HCT116 (cell line): Measurements from ENCODE around the gene KRT74. TPM values are rescaled to one million over a fixed set of nuclear protein-coding genes. Genes with fewer than 3 reads are reported as not detected.

Experiments
- ATAC-seq: fragments of 200-7000 bp; cut with Tn5 transposase; 2 replicates; pipeline ENCODE4 v1.9.1; 2020; ENCODE audit warnings: mild to moderate bottlenecking, moderate library complexity
- BruUV-seq: library from RNA; stranded (reverse); fragments of 400-500 nt; replicated peaks from 2 replicates; lab custom pipeline; 2021; lab: Mats Ljungman, UMichigan
- CTCF ChIA-PET: fragments of 300-600 bp; sonication (Branson Sonifier 250); formaldehyde crosslinking; loops from one replicate; lab custom pipeline; 2021; ENCODE audit warnings: antibody characterized with exemption; lab: Charles Lee
- POLR2A ChIA-PET: fragments of 300-600, 350-600 bp; sonication (Branson Sonifier 250); formaldehyde crosslinking; loops from one replicate; lab custom pipeline; 2021; ENCODE audit warnings: antibody characterized with exemption; lab: Charles Lee
- RAD21 ChIA-PET, 2 experiments: fragments of 300-600 bp; sonication (Branson Sonifier 250); formaldehyde crosslinking; loops; one replicate each; lab custom pipeline; 2023; ENCODE audit warnings: low total read pairs in 2 of 2; ENCODE audit not compliant: uncharacterized antibody in 2 of 2, unreplicated experiment in 2 of 2, low non-redundant PET in 1 of 2; lab: Charles Lee
- DNase-seq: peaks from one replicate; pipeline ENCODE4 v3.0.0-alpha.2; 2010; ENCODE audit warnings: low read depth, low spot score
- H2AFZ ChIP-seq: fragments of 200-600 bp; shearing (Covaris generic), sonication (generic); 2 replicates; pipeline ENCODE4 v1.6.1; 2017; ENCODE audit warnings: low read depth, mixed run types, mixed read lengths, antibody characterized with exemption, low read length; ENCODE audit not compliant: poor library complexity, severe bottlenecking
- H3K27ac ChIP-seq: 2 replicates; pipeline ENCODE4 v1.5.1; 2012; ENCODE audit warnings: low read depth, low read length
- H3K27me3 ChIP-seq: fragments of 200-600 bp; sonication (generic); 2 replicates; pipeline ENCODE4 v1.6.1; 2016; ENCODE audit warnings: mixed run types, low read length, mixed read lengths; ENCODE audit not compliant: insufficient read depth
- H3K36me3 ChIP-seq, 2 experiments: fragments of 200-500 bp in 1 of 2; fragments of 200-600 bp in 1 of 2; sonication (Bioruptor generic) in 1 of 2; sonication (generic) in 1 of 2; 2 replicates each; pipeline versions ENCODE4 v1.5.1 to v1.6.1; 2014 to 2016; ENCODE audit warnings: low read length in 2 of 2, inconsistent platforms in 1 of 2, mixed read lengths in 1 of 2, mixed run types in 1 of 2; ENCODE audit not compliant: insufficient read depth in 2 of 2, control insufficient read depth in 1 of 2
- H3K4me1 ChIP-seq, 2 experiments: fragments of 200-600 bp in 1 of 2; sonication (generic) in 1 of 2; 2 replicates each; pipeline versions ENCODE4 v1.5.1 to v1.6.1; 2012 to 2017; ENCODE audit warnings: low read length in 2 of 2, inconsistent platforms in 1 of 2, mild to moderate bottlenecking in 1 of 2, mixed read lengths in 1 of 2, mixed run types in 1 of 2, moderate library complexity in 1 of 2; ENCODE audit not compliant: insufficient read depth in 2 of 2, control insufficient read depth in 1 of 2
- H3K4me2 ChIP-seq: fragments of 200-600 bp; sonication (generic); 2 replicates; pipeline ENCODE4 v1.6.1; 2017; ENCODE audit warnings: mixed run types, low read length, mixed read lengths
- H3K4me3 ChIP-seq, 2 experiments: fragments of 200-600 bp in 1 of 2; sonication (generic) in 1 of 2; replicated peaks in 1 of 2; 2 replicates each; pipeline ENCODE4 v1.5.1; 2011 to 2016; ENCODE audit warnings: low read length in 2 of 2, control low read depth in 1 of 2, low read depth in 1 of 2, mild to moderate bottlenecking in 1 of 2, mixed read lengths in 1 of 2, mixed run types in 1 of 2
- H3K79me2 ChIP-seq: fragments of 200-600 bp; sonication (generic); 2 replicates; pipeline ENCODE4 v1.6.1; 2017; ENCODE audit warnings: mild to moderate bottlenecking, mixed run types, low read length, moderate library complexity, mixed read lengths; ENCODE audit not compliant: insufficient read depth
- H3K9ac ChIP-seq: fragments of 200-600 bp; sonication (generic); 2 replicates; pipeline ENCODE4 v1.6.1; 2016; ENCODE audit warnings: low read length, mixed read lengths
- H3K9me2 ChIP-seq: fragments of 200-600 bp; sonication (generic), shearing (Covaris generic); 2 replicates; pipeline ENCODE4 v1.6.1; 2017; ENCODE audit warnings: mixed run types, mild to moderate bottlenecking, moderate library complexity; ENCODE audit not compliant: insufficient read depth
- H3K9me3 ChIP-seq, 2 experiments: fragments of 200-500 bp in 1 of 2; fragments of 200-600 bp in 1 of 2; sonication (Bioruptor generic) in 1 of 2; sonication (generic) in 1 of 2; 2 replicates each; pipeline ENCODE4 v1.6.1; 2014 to 2017; ENCODE audit warnings: low read length in 2 of 2, mixed read lengths in 2 of 2, inconsistent platforms in 1 of 2, low read depth in 1 of 2, mild to moderate bottlenecking in 1 of 2, mixed run types in 1 of 2, moderate library complexity in 1 of 2; ENCODE audit not compliant: control insufficient read depth in 1 of 2, insufficient read depth in 1 of 2
- H4K20me1 ChIP-seq: fragments of 200-600 bp; sonication (generic), shearing (Covaris generic); 2 replicates; pipeline ENCODE4 v1.6.1; 2017; ENCODE audit warnings: mixed run types, mild to moderate bottlenecking, moderate library complexity; ENCODE audit not compliant: insufficient read depth
- CEBPB ChIP-seq: IDR thresholded peaks from 2 replicates; pipeline ENCODE4 v1.6.1; 2012; ENCODE audit warnings: low read depth
- EGR1 ChIP-seq: IDR thresholded peaks from 2 replicates; pipeline ENCODE4 v1.6.1; 2012; ENCODE audit warnings: low read depth
- ELF1 ChIP-seq: IDR thresholded peaks from 2 replicates; pipeline ENCODE4 v1.6.1; 2012; ENCODE audit warnings: low read depth, borderline replicate concordance
- EZH2phosphoT487 ChIP-seq: fragments of 200-600 bp; IDR thresholded peaks from 2 replicates; pipeline ENCODE4 v1.6.1; 2018; ENCODE audit warnings: antibody characterized with exemption, borderline replicate concordance
- FOSL1 ChIP-seq: IDR thresholded peaks from 2 replicates; pipeline ENCODE4 v1.6.1; 2012; ENCODE audit warnings: low read depth
- JUND ChIP-seq: IDR thresholded peaks from 2 replicates; pipeline ENCODE4 v1.6.1; 2012
- POLR2A ChIP-seq: IDR thresholded peaks from 2 replicates; pipeline ENCODE4 v1.7.0; 2011; ENCODE audit warnings: borderline replicate concordance; ENCODE audit not compliant: insufficient read depth, insufficient read length; ENCODE audit errors: extremely low read depth
- POLR2AphosphoS5 ChIP-seq: IDR thresholded peaks from 2 replicates; pipeline ENCODE4 v1.6.1; 2011; ENCODE audit warnings: mild to moderate bottlenecking, low read depth, low read length, moderate library complexity
- SIN3A ChIP-seq: IDR thresholded peaks from 2 replicates; pipeline ENCODE4 v1.6.1; 2012; ENCODE audit warnings: low read depth
- SP1 ChIP-seq: IDR thresholded peaks from 2 replicates; pipeline ENCODE4 v1.6.1; 2012; ENCODE audit warnings: low read depth
- SRF ChIP-seq: IDR thresholded peaks from 2 replicates; pipeline ENCODE4 v1.6.1; 2012; ENCODE audit warnings: low read depth
- TCF7L2 ChIP-seq: IDR thresholded peaks from 2 replicates; pipeline ENCODE4 v1.7.0; 2011; ENCODE audit warnings: borderline replicate concordance, inconsistent platforms; ENCODE audit not compliant: insufficient read depth, insufficient read length; ENCODE audit errors: extremely low read depth
- YY1 ChIP-seq: IDR thresholded peaks from 2 replicates; pipeline ENCODE4 v1.6.1; 2011; ENCODE audit warnings: low read length, low read depth, moderate library complexity, mild to moderate bottlenecking; ENCODE audit not compliant: insufficient replicate concordance; ENCODE audit errors: extremely low read depth
- ZNF274 ChIP-seq: fragments of 200-500 bp; sonication (Bioruptor generic); IDR thresholded peaks from 2 replicates; pipeline ENCODE4 v1.6.1; 2014; ENCODE audit warnings: mild to moderate bottlenecking, low read depth, low read length, inconsistent platforms
- intact Hi-C: fragments of 100-400 bp; cut with micrococcal nuclease; formaldehyde crosslinking; loops from 2 replicates; pipeline ENCODE4 v1.10.0; 2022
- total RNA-seq: library from RNA; stranded (reverse); gene quantifications from one replicate; pipeline ENCODE4 v1.2.1, GENCODE V29; 2021; ENCODE audit not compliant: unreplicated experiment
- TF ChIP-seq, protein P1 (sequence below), 3 experiments: fragments of 200-600 bp in 1 of 3; sonication (generic) in 1 of 3; IDR thresholded peaks in 2 of 3; conservative IDR thresholded peaks in 1 of 3; 2 replicates each; pipeline ENCODE4 v1.5.1; 2012 to 2017; ENCODE audit warnings: low read depth in 2 of 3, low read length in 2 of 3, antibody characterized with exemption in 1 of 3, borderline replicate concordance in 1 of 3, control low read depth in 1 of 3, mild to moderate bottlenecking in 1 of 3, mixed read lengths in 1 of 3, mixed run types in 1 of 3, moderate library complexity in 1 of 3; ENCODE audit not compliant: insufficient read depth in 1 of 3
- TF ChIP-seq, protein P2 (sequence below): IDR thresholded peaks from 2 replicates; pipeline ENCODE4 v1.6.1; 2012; ENCODE audit warnings: low read depth
- TF ChIP-seq, protein P3 (sequence below): IDR thresholded peaks from 2 replicates; pipeline ENCODE4 v1.6.1; 2012

KRT74 gene
- total RNA-seq, 1 experiment from 2014 or later: not detected

DNA sequence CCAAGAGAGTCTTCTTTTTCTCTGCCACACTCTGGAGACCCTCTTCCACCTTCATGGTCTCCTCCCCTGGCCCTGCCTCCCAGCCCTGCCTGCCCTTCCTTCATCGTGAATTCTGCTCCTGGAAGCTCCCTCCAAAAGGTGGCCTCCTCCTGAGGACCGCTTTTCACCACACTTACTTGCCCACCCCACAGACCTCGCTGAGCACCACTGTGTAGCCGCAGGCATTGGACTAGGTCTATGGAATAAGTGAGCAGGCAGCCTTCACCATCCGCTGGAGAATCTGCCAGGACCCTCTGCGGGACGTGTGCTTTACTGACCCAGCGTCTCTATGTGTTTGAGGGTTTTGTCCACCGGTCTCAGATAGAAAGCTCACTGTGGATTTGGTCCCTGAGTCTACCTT is 43.8 kb downstream of the KRT74 start:
- Histone ChIP-seq H3K27me3 (no peaks in the 10 kb centered on the region), H3K27ac (no peak overlapping the region), H3K4me3 (no peak overlapping the region), H3K9ac (no peak overlapping the region), H3K9me3 (no peaks in the 10 kb centered on the region), H3K4me2 (no peak overlapping the region), H3K36me3 (no peaks in the 10 kb centered on the region), H3K79me2 (no peaks in the 10 kb centered on the region), H2AFZ (no peak overlapping the region), H3K4me1 (peaks cover 0 to 12% of the 10 kb centered on the region in 2 experiments; a peak in 2 of 4 replicates), H4K20me1 (no peaks in the 10 kb centered on the region), H3K9me2 (no peaks in the 10 kb centered on the region)
- ChIA-PET RAD21 (no interaction called here), POLR2A (no interaction called here)
- no peak for DNase-seq
- intact Hi-C loops: no loop called here
- no peak for TF ChIP-seq ZNF274
- no peak for TF ChIP-seq ELF1
- TF ChIP-seq, protein P1, sequence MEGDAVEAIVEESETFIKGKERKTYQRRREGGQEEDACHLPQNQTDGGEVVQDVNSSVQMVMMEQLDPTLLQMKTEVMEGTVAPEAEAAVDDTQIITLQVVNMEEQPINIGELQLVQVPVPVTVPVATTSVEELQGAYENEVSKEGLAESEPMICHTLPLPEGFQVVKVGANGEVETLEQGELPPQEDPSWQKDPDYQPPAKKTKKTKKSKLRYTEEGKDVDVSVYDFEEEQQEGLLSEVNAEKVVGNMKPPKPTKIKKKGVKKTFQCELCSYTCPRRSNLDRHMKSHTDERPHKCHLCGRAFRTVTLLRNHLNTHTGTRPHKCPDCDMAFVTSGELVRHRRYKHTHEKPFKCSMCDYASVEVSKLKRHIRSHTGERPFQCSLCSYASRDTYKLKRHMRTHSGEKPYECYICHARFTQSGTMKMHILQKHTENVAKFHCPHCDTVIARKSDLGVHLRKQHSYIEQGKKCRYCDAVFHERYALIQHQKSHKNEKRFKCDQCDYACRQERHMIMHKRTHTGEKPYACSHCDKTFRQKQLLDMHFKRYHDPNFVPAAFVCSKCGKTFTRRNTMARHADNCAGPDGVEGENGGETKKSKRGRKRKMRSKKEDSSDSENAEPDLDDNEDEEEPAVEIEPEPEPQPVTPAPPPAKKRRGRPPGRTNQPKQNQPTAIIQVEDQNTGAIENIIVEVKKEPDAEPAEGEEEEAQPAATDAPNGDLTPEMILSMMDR (IDR thresholded peaks at IDR 0.05 in 2 of 3, conservative IDR thresholded peaks at IDR 0.05 in 1 of 3; ENCODE audit: borderline replicate concordance in 1 of 3, insufficient read depth in 1 of 3, low read depth in 2 of 3, low read length in 2 of 3): no peak
- TF ChIP-seq POLR2AphosphoS5: no peak
- TF ChIP-seq SRF: no peak
- no peak for TF ChIP-seq TCF7L2
- no peak for TF ChIP-seq JUND
- no peak for TF ChIP-seq FOSL1
- TF ChIP-seq POLR2A: no peak
- no peak for TF ChIP-seq SP1
- TF ChIP-seq, protein P2, sequence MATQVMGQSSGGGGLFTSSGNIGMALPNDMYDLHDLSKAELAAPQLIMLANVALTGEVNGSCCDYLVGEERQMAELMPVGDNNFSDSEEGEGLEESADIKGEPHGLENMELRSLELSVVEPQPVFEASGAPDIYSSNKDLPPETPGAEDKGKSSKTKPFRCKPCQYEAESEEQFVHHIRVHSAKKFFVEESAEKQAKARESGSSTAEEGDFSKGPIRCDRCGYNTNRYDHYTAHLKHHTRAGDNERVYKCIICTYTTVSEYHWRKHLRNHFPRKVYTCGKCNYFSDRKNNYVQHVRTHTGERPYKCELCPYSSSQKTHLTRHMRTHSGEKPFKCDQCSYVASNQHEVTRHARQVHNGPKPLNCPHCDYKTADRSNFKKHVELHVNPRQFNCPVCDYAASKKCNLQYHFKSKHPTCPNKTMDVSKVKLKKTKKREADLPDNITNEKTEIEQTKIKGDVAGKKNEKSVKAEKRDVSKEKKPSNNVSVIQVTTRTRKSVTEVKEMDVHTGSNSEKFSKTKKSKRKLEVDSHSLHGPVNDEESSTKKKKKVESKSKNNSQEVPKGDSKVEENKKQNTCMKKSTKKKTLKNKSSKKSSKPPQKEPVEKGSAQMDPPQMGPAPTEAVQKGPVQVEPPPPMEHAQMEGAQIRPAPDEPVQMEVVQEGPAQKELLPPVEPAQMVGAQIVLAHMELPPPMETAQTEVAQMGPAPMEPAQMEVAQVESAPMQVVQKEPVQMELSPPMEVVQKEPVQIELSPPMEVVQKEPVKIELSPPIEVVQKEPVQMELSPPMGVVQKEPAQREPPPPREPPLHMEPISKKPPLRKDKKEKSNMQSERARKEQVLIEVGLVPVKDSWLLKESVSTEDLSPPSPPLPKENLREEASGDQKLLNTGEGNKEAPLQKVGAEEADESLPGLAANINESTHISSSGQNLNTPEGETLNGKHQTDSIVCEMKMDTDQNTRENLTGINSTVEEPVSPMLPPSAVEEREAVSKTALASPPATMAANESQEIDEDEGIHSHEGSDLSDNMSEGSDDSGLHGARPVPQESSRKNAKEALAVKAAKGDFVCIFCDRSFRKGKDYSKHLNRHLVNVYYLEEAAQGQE: no peak
- TF ChIP-seq, protein P3, sequence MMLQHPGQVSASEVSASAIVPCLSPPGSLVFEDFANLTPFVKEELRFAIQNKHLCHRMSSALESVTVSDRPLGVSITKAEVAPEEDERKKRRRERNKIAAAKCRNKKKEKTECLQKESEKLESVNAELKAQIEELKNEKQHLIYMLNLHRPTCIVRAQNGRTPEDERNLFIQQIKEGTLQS: no peak
- TF ChIP-seq CEBPB: no peak
- TF ChIP-seq EGR1: no peak
- TF ChIP-seq SIN3A: no peak
- no peak for TF ChIP-seq YY1
- TF ChIP-seq EZH2phosphoT487: no peak
- TF ChIP-seq, all 23 proteins: peak for 0
- no TSS peak for BruUV-seq
- ATAC-seq: no peak
- CTCF ChIA-PET: no interaction called here
